Measurements from ENCODE around the gene RAD51B. TPM values are rescaled to one million over a fixed set of nuclear protein-coding genes. Genes with fewer than 3 reads are reported as not detected.

Gene RAD51B
- total RNA-seq, 1 experiment from 2014 or later: 23.3 TPM

DNA sequence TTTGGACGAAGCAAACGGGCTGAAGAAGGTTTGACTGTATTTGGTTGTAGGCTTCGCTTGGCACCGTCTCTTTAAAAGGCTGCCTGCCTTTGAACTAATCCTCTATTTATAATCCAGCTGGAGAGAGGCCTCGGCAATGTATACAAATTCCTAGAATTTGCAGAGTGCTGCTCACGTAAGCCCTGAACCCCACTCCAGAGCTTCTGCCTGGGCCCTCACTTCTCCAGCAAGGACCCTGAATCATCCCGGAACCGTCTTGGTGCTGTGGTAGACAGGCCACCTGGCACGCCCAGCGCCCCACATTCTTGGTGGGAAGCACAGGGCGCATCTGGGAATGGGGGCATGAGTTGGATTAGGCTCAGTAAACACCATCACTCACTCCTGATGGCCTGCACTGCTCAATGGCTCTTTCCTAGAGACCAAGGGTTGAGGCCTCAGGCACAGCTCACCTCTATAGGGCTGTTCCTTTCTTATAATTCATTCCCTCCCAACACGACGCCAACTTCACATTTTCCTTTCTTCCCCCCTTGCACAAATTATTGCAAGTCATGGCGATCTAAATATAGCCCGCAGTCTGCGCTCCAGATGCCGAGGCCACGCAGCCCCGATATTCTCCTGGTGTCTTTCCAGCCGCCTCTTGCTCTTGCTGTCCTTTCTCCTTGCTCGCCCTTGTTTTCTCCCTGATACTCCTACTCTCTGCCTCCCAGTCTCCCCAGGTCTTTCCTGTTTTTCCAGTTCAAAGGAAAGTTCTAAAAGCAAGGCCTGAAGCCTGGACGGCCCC is 832.3 kb downstream of the RAD51B start:
- TF ChIP-seq CTCF (conservative IDR thresholded peaks at IDR 0.05; ENCODE audit: low read depth, low read length) (no peak), EZH2 (IDR thresholded peaks at IDR 0.05; ENCODE audit: borderline replicate concordance, low read depth, low read length, poor library complexity, severe bottlenecking) (no peak)
- ChIA-PET POLR2A (ENCODE audit: low non-redundant PET) (no interaction called here), CTCF (interaction anchor here (0.6 kb wide), 1 partner anchor 191 kb away, joined by 3 read pairs; no protein-coding TSS in a partner anchor)
- H3K9me3 ChIP-seq (ENCODE audit: low read depth, low read length, poor library complexity, severe bottlenecking): no peaks in the 10 kb centered on the region
- H3K4me1 ChIP-seq (ENCODE audit: insufficient read depth, low read length, poor library complexity, severe bottlenecking): peaks cover 34% of the 10 kb centered on the region
- no peak overlapping the region for H3K4me3 ChIP-seq (ENCODE audit: low read depth, low read length, poor library complexity, severe bottlenecking)
- intact Hi-C loops (cut with micrococcal nuclease; ENCODE audit: unreplicated experiment): no loop called here
- BruUV-seq (replicated peaks): no TSS peak
- no peak overlapping the region for H3K27ac ChIP-seq (ENCODE audit: low read depth, low read length, poor library complexity, severe bottlenecking)
- no peaks in the 10 kb centered on the region for H3K36me3 ChIP-seq (ENCODE audit: insufficient read depth, low read length, poor library complexity, severe bottlenecking)
- no peak for DNase-seq (ENCODE audit: low spot score)
- no peaks in the 10 kb centered on the region for H3K27me3 ChIP-seq (replicated peaks; ENCODE audit: insufficient read depth, low read depth, low read length, poor library complexity)

DNA sequence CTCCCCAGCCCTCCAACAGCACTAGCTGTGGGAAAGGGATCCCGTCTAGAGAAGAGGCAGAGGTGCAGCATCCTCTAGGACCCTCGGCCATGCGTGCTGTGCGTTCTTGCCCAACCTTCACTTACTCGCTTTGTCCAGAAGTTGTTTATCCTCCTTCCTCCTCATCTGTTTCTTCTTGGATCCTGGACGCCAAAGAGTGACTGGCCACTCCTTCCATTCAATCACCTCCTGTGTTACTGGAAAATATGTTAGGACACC is 832.8 kb downstream of the RAD51B start:
- no peaks in the 10 kb centered on the region for H3K27me3 ChIP-seq (replicated peaks; ENCODE audit: insufficient read depth, low read depth, low read length, poor library complexity)
- no peaks in the 10 kb centered on the region for H3K36me3 ChIP-seq (ENCODE audit: insufficient read depth, low read length, poor library complexity, severe bottlenecking)
- intact Hi-C loops (cut with micrococcal nuclease; ENCODE audit: unreplicated experiment): no loop called here
- H3K4me3 ChIP-seq (ENCODE audit: low read depth, low read length, poor library complexity, severe bottlenecking): no peak overlapping the region
- H3K9me3 ChIP-seq (ENCODE audit: low read depth, low read length, poor library complexity, severe bottlenecking): no peaks in the 10 kb centered on the region
- POLR2A ChIA-PET (ENCODE audit: low non-redundant PET): no interaction called here
- DNase-seq (ENCODE audit: low spot score): no peak
- no TSS peak for BruUV-seq (replicated peaks)
- peaks cover 34% of the 10 kb centered on the region for H3K4me1 ChIP-seq (ENCODE audit: insufficient read depth, low read length, poor library complexity, severe bottlenecking)
- TF ChIP-seq CTCF (conservative IDR thresholded peaks at IDR 0.05; ENCODE audit: low read depth, low read length) (no peak), EZH2 (IDR thresholded peaks at IDR 0.05; ENCODE audit: borderline replicate concordance, low read depth, low read length, poor library complexity, severe bottlenecking) (no peak)
- H3K27ac ChIP-seq (ENCODE audit: low read depth, low read length, poor library complexity, severe bottlenecking): no peak overlapping the region
- CTCF ChIA-PET: no interaction called here

GRCh38 chr14:68653108-68653507 is 833.5 kb downstream of the RAD51B start:
- intact Hi-C loops (cut with micrococcal nuclease; ENCODE audit: unreplicated experiment): no loop called here

More at GRCh38 chr14:68653108-68653507, 833.5 kb downstream of the RAD51B start:
- ChIA-PET POLR2A (ENCODE audit: low non-redundant PET) (no interaction called here), CTCF (no interaction called here)
- Histone ChIP-seq H3K4me1 (ENCODE audit: insufficient read depth, low read length, poor library complexity, severe bottlenecking) (peaks cover 34% of the 10 kb centered on the region), H3K27me3 (replicated peaks; ENCODE audit: insufficient read depth, low read depth, low read length, poor library complexity) (no peaks in the 10 kb centered on the region), H3K27ac (ENCODE audit: low read depth, low read length, poor library complexity, severe bottlenecking) (no peak overlapping the region), H3K4me3 (ENCODE audit: low read depth, low read length, poor library complexity, severe bottlenecking) (no peak overlapping the region), H3K36me3 (ENCODE audit: insufficient read depth, low read length, poor library complexity, severe bottlenecking) (no peaks in the 10 kb centered on the region), H3K9me3 (ENCODE audit: low read depth, low read length, poor library complexity, severe bottlenecking) (no peaks in the 10 kb centered on the region)
- no peak for DNase-seq (ENCODE audit: low spot score)
- BruUV-seq (replicated peaks): no TSS peak
- TF ChIP-seq CTCF (conservative IDR thresholded peaks at IDR 0.05; ENCODE audit: low read depth, low read length) (no peak), EZH2 (IDR thresholded peaks at IDR 0.05; ENCODE audit: borderline replicate concordance, low read depth, low read length, poor library complexity, severe bottlenecking) (no peak)

Data from A673 (cell line).